ENCODE measurements around the gene ALDH1L2.

DNA sequence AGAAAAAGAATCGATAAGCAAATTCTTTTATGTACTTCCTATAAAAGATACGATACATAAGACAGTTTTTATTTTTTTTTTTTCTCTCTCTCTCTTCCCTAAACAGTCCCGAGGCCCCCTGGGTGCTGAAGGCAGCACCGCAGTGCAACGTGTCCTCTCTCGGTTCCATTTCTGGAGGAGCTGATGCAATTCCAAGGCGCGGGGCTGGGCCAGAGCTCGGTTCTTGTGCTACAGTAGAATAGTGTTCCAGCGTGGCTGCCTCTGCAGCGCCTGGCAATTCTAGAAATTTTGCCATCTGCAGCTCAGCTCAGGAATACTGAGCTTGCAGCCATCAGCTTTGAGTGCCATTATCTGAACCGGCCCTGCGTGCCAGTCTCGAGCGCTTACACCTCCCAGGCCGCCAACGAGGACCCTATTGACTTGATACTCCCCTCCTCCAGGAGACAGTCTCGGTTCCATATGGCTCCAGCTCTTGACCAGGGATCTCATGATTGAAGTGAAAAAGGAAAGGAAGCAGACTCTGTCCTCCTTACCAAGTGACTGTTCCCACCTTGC, 630 bp downstream of the ALDH1L2 start:
- TF ChIP-seq, protein P1, sequence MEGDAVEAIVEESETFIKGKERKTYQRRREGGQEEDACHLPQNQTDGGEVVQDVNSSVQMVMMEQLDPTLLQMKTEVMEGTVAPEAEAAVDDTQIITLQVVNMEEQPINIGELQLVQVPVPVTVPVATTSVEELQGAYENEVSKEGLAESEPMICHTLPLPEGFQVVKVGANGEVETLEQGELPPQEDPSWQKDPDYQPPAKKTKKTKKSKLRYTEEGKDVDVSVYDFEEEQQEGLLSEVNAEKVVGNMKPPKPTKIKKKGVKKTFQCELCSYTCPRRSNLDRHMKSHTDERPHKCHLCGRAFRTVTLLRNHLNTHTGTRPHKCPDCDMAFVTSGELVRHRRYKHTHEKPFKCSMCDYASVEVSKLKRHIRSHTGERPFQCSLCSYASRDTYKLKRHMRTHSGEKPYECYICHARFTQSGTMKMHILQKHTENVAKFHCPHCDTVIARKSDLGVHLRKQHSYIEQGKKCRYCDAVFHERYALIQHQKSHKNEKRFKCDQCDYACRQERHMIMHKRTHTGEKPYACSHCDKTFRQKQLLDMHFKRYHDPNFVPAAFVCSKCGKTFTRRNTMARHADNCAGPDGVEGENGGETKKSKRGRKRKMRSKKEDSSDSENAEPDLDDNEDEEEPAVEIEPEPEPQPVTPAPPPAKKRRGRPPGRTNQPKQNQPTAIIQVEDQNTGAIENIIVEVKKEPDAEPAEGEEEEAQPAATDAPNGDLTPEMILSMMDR (IDR thresholded peaks at IDR 0.05) = no peak
- no peak for TF ChIP-seq POLR2A (IDR thresholded peaks at IDR 0.05)

Measured in thyroid gland (tissue), 4 donors.